Fibroblast of the conjunctiva (primary cell): ENCODE data around the gene FPR2.
"Not testable (repeated sequence)": the region's sequence is repeated elsewhere in the genome, so short reads cannot be mapped to it uniquely, and the experiment has no call there.

ENCODE experiments used
- DNase-seq: peaks from one replicate; pipeline ENCODE4 v3.0.0-alpha.2; 2010; ENCODE audit warnings: low read depth

The FPR2 gene

DNA sequence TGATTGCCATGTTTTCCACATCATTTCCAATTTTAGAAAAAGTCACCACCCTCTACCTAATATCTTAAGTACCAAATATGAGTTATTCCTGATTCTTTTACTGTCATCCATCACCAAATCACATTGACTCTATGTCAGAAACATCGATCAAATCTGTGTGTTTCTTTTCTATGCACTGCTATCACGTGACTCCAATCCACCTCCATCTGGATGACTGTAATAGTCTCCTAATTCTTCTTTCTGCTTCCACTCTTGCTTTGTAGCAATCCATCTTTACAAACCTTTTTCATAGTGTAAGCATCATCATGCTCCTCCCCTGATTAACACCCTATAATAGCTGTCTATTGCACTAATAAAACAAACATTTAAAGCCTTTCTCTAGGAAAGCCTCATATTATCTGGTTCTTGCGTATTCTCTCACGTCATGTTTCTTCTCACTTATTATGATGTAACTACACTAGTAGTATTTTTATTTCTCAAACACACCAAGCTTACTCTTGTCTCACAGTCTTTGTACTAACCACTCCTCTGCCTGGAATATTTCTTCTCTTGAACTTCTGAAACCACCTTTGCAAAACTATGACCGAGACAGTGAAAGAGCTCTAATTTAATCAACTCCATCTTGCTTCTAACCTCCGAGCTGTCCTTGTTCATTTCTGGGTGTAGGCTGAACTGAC, 23.3 kb downstream of the FPR2 start:
- no peak for DNase-seq

DNA sequence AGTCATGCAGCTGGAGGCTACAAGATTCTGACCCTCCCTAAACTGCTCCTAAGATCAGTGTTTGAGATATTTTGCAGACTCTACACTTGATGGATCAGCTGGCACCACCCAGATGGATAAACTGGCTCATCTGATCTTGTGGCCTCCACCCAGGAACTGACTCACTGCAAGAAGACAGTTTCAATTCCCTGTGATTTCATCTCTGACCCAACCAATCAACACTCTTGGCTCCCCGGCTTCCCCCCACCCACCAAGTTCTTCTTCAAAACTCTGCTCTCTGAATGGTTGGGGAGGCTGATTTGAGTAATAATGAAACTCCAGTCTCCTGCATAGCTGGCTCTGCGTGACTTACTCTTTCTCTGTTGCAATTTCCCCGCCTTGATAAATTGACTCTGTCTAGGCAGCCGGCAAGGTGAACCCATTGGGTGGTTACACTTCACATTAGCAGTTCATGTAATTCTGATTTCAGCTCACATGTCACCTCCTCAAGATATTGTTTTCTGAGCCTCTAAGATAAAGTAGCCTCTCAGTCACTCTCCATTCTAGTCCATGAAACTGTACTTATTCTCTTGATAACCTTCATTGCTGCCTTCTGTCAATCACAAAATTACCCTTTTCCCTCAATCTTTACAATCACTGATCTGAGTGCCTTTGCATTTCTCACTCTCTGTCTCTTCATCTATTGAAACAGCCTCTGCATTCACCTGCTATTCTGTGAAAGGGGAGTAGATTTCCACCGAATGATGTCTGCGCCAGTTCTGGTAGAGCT, 24.1 kb downstream of the FPR2 start:
- DNase-seq: peak; percentile 12

DNA sequence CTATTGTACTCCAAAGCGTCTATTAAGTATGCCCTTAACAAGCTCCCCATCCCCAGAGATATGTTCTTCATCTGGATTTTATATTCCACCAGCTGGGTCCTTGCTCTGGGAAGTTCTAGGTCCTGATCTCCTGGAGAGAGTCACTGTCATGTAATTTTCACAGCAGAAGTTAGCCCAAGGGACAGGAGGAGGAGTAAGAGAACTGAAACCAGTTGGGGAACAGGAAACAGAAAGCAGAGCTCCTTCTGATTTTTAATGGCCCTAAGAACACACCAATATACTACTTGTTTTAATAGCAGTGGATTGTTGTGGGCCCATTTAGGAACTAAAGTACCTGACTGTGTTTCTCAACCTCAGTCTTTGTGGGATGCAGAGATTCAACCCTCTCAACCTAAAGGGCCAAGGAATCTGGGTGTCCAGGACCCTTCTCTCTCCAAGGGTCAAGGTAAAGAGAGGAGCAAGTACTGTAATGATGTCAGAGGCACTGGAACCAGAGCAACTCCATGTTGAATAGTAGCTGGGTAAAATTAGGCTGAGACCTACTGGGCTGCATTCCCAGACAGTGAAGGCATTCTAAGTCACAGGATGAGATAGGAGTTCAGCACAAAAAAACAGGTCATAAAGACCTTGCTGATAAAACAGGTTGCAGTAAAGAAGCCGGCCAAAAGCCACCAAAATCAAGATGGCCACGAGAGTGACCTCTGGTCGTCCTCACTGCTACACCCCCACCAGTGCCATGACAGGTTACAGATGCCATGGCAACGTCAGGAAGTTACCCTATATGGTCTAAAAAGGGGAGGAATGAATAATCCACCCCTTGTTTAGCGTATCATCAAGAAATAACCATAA, 25.9 kb downstream of the FPR2 start:
- no peak for DNase-seq

DNA sequence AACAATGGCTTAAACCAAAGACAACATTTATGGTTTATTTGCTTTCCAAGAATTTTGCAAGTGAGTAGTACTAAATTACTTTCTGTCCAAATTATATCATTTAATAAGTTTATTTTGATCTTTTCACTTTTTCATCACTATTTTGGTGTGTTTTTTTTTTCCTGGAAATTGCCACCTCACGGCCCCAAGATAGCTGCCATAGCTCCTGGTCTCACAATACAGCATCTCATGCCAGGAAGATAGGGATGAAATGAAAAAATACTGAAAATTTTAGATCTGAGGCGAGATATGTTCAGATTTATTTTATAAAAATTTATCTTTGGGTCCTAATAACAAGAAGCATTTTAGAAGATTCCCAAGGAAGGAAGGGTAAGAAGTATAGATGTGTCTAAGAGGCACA, 27.0 kb downstream of the FPR2 start:
- DNase-seq: no peak

DNA sequence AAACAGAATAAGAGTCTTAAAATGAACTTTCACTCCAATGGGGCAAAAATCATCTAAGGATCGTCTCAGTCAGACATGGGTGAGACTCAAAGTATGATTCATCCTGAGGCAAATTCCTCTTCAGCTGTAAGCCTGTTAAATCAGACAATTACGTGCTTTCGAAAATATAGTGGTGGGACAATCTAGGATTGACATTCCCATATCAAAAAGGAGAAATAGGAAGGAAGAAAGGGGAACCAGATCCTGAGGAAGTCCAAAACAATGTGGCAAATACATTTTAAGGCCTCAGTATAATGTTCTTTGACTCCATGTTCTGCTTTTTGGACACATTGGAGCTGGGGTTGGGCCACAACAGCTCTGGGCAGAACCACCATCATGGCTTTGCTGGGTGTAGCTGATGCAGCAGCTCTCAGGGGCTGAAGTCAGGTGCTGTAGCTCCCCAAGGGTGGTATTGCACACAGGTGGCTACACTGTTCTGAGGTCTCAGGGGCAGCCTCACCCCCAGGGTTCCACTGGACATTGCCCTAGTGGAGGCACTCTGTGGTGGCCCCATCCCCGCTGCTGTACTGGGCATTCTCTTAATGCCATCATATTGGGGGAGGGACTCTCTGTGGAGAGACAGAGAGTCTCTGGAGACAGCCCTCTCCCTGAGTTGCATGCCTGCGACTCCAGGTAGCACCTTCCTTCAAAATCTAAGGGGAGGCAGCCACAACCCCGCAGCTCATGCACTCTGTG, 28.2 kb downstream of the FPR2 start:
- no peak for DNase-seq

DNA sequence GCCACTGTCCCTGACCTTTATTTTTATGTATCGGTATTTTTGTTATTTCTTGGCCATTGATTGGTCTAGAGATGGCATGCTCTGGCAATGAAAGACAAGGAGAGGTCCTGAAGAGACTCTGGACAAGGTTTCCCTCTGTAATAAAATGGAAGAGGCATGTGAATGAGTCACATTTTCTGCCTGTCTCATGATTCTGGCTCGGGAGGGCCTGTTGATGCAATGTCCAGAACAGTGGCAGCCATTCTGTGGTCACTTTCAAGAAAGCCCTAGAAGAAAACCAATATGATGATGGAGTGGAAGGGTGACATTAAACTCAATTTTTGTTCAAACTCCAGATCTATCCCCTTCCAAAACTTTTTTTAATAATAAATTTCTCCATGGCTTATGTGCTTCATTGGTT, 32.0 kb downstream of the FPR2 start:
- DNase-seq: no peak

DNA sequence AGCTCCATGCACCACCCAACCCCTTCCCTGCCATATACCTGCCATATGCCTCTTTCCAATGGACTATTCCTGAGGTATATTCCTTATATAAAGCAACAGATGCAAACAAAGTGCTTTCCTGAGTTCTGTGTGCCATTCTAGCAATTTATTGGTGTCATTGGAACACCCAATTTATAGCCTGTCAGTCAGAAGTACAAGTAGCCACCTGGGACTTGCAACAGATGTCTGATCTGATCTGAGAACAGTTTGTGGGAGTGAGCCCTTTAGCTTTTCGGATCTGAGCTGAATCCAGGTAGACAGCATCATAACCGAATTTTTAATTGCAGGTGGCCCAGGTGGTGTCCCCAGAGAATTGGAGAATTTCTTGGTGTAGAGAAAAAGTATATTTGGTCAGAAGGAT, 33.0 kb downstream of the FPR2 start:
- DNase-seq: no peak

DNA sequence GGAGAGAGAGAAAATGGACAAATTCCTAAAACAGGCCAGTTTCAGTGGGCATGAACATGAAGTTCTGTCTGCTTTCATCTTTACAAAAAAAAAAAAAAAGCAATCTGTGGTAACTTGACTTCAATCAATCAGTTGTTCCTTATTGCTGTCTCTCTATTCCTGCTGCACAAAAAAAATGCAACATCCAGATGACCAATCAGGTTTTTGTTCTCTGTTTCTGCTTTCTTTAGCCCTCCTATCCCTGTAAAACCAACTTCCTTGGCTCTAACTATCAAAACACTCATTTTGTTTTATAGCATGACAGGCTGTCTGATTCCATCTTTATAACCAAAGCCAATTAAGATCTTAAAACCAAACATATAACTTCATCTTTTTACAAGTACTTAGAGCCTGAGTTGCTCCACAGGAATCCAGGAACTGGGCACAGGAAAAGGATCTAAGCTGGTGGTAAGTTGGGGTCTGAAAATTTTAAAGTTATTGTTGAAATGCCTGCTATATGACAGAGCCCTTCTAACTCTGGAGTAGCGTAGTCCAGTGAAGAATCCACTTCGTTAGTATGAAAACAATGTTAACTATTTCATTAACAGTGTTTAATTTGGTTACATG, 34.0 kb downstream of the FPR2 start, which contains the start of gene FPR3:
TSS of gene FPR3 (plus strand) at position 273 of the 606 bp plus-strand sequence. CDS start 28,592 bp downstream, outside the sequence.
- no peak for DNase-seq

DNA sequence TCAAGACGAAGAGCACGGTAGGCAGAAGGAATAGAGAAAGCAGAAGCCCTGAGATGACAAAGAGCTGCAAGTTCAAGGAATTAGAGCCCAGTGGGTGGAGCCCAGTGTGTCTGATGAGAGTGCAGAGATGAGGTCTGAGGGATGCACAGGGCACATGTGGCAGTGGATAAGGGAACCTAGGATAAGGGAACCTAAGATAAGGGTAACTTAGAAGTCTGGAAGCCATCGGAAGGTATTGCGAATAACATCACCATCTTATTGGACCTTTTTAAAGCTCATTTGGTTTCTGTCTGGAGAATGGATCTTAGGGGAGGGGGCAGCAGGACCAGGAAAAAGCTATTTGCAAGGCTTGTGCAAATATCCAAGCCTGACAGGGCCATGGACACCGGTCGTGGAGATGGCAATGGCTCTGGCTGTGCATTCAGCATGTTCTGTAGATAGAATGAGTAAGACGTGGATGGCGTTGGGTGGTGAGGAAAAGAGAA, 35.3 kb downstream of the FPR2 start:
- no peak for DNase-seq

DNA sequence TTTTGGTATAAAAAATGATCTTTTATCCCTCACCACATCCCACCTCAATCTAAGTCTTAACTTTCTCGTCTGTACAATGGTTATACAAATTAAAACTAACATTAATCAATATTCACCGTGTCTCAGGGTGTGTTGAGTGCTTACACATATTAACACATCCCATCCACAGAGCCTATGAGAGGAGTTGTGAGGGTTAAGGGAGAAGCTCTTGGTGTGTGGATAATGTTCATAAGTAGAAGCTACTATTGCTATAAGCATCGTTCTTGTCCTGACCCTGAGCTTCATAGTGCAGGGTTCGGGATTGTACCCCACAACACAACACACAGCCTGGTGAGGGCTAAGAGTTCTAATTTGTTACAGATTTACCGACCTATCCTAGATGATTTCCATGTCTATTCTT, 36.5 kb downstream of the FPR2 start:
- no peak for DNase-seq

DNA sequence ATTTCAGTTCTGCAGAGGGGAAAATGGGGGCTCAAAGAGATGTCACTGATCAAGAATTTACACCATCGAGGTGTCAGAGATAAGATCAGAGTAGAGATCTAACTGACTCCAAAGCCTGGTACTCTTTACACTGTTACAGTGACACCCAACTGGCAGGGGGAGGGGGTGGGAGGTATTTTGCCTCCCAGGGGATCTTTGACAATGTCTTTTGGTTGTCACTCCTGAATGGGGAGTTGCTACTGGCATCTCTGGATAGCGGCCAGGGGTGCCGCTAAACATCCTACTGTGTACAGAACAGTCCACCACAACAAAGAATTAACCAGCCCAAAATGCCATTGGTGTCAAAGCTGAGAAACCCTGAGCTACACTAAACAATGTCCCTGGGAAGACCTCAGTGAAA, 37.1 kb downstream of the FPR2 start:
- no peak for DNase-seq

DNA sequence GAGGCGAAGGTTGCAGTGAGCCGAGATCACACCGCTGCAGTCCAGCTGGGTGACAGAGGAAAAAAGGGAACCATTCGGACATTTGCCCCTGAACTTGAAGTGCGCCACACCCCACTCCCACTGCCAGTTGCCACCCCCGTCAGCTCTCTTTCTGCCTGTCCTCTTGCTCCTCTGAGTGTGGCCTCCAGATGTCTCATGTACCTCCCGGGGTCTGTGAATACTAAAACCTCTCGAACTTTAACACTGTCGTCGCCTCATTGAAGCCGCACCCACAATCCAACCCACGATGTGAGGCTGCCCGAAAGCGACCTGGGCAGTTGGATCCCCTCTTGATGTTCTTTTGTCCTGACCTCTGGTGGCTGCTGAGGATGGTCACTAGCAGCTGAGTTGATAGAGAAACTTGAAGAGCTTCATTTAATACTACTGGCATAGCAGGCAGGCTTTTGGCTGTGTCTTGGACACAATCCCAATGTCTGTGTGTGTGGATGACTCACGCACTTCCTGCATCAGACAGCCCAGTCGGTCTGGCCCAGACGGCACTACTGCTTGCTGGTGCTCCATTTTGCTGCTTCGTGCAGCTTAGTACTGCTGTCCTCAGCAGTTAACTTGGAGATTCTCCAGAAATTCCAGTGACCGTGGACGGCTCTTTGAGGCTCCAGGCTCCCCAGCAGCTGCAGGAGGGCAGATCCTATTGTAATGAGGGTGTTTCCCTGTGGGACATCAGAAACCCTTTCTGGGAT, 38.2 kb downstream of the FPR2 start:
- DNase-seq: peak; percentile 90

DNA sequence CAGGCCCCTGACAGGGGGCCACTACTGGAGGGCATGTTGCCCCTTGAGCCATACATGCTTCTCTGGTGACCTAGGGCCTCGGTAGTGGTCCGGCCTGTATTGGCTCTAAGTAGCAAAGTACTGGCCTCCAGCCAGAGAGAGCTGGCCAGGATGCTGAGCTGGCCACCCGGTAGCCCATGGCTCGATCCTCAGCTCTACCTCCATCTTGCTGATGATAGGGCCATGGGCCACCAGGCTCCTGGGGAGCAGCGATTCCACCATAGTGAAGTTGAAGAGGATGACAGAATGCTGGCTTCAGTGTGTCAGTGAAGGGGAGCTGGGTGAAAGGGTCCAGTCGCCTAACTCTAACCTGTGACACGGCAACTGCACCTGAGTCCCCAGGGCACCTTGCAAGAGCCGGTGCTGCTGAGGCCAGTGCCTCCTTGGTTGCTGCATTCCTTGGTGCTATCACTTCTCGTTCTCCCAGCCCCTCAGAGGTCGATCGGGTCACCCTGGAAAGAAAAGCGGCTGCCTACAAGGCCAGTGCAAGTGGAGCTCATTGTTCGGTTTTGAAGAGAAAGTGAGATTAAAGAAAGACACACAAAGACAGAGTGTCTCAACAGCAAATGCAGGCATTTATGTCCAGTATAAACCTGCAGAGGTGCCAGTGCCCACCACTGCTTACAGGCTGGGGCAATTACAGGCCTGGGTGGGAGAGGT, 38.9 kb downstream of the FPR2 start:
- no peak for DNase-seq

DNA sequence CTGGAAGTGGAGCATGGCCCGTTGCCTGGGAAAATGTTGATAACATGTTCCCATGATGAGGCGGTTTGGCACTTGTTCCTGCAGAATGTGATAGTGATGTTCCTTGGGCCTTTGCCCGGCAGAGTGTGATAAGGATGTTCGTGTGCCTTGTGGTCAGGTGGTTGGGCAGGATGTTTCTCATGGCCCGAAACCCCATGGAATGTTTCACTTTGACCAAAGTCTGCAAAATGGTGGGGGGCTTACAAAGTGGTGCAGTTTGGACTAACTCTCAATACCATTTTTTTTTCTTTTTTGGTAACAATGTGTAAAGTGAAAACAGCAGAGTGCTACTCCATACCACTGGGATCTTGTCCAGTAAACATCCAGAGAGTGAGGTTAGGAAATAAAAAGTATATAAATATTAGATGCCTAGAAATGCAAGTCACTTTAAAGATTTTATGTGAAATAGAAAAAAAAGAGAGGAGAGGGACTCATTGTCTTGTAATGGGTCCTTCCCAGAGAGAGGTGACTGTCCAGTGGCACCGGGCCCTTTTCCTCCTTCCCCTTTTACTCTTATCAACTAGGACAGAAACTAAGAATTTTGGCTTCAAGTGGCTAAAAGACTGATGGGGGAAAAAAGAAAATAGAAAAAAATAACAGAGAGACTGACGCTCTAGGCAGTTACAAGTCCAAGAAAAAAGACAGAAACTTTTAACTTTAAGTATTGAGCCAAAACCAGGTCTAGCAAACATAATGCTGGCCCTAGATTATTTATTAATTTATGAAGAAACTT, 39.7 kb downstream of the FPR2 start:
- DNase-seq: no peak

DNA sequence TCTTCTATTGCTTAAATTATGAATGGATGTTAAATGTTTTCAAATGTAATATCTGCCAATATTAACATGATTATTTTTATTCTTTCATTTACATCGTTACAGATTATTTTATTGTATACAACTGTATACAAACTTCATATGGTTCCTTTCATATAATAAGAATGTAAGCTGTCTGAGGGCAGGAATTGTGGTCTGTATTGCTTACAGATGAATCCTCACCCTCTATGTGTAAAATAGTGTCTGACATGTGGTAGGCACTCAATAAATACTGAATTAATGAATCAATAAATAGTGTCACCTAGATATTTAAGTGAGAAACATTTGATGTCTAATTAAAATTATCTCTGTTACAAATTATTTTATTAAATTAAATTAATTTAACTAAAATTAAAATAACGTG, 41.8 kb downstream of the FPR2 start:
- no peak for DNase-seq

DNA sequence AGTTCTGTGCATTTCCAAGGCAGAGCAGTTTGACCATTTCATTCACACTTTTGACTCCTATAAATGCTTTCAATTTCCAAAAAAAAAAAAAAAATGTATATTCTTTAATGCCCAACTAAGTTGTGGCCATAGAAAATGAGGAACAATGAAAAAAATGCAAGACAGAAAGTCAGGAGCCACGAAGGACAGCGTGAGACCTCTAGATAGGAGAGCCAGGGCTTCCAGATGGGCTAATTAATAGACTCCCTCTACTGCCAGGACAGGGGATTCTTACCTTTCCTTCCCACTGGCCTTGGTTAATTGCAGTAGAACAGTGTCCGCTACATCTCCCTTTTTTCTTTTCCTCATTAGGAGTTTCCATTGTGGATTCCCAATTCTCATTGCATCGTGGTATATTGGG, 42.5 kb downstream of the FPR2 start:
- DNase-seq: no peak

DNA sequence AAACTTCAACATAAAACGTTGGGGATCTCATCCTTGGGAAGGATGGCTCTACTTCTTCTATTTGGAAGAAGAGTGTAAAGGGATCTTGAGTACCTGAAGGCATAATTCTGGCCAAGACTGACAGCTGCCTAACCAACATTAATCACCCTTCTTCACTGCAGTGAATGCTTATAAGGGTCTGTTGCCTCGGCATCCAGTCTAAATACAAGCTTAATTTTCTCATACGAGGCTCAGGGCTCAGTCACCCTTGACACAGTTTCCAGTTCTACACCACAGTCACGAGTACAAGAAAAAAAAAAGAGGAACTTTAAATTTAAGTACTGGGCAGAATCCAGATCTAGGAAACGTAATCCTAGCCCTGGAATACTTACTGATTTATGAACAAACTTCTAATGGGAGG, 43.0 kb downstream of the FPR2 start:
- no peak for DNase-seq

DNA sequence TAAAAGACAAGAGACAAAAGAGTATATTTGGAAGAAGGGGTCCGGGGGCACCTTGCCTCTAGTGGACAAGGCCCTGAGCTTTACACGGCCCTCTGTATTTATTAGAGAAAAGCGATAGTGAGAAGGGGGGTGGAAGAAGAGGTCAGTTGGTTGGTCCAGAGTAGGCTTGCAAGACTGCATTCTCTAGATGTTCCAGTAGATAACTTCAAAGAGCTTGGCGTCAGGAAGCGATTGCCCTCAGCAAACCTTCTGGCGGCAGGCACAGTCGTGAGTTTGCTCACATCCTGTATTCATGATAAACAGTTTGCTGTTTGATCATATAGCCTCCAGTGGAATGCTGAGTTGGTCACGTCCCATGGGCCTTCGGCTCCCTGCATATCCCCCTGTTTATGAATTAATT, 43.8 kb downstream of the FPR2 start:
- DNase-seq: not testable (repeated sequence)

DNA sequence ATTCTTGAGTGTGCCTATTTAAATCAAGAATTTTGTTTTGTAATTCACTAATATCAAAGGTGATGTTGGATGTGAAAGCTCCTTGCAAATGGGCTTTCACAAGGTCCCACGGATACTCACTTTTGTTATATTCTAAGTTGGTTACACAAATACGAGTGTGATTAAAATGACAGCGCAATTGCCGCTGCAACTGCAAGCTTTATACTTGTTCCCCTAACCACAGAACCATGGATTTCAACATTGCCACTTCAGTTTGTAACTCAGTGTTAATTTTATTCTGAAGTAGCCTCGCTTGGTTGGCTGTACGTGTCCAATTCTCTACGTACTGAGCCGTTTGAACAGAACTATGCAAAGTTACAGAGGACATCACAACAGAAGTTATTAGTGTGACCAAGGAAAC, 44.4 kb downstream of the FPR2 start:
- not testable (repeated sequence) for DNase-seq
